Activated CD4-positive, alpha-beta T cell treated with anti-CD3 and anti-CD28 coated beads, Interleukin-2, amount 10 ng/mL, durations not matched to agents 24 days and 14 days (primary cell): ENCODE measurements around the gene FARS2. TPM values are rescaled to one million over a fixed set of nuclear protein-coding genes. Genes with fewer than 3 reads are reported as not detected.
"Not testable (repeated sequence)": the region's sequence is repeated elsewhere in the genome, so short reads cannot be mapped to it uniquely, and the experiment has no call there.

Experiments used
- DNase-seq: peaks from one replicate; pipeline ENCODE4 v3.0.0; 2022
- H3K27ac Mint-ChIP-seq: one replicate; pipeline ENCODE4 v1.8.0; 2022; ENCODE audit warnings: mild to moderate bottlenecking, mixed read lengths
- H3K27me3 Mint-ChIP-seq: one replicate; pipeline ENCODE4 v1.8.0; 2022; ENCODE audit warnings: mixed read lengths
- H3K36me3 Mint-ChIP-seq: one replicate; pipeline ENCODE4 v1.8.0; 2022; ENCODE audit warnings: low read depth, mild to moderate bottlenecking, mixed read lengths
- H3K4me1 Mint-ChIP-seq: one replicate; pipeline ENCODE4 v1.8.0; 2021; ENCODE audit warnings: mixed read lengths
- H3K4me3 Mint-ChIP-seq: one replicate; pipeline ENCODE4 v1.8.0; 2022; ENCODE audit warnings: mild to moderate bottlenecking, moderate library complexity, mixed read lengths
- H3K9me3 Mint-ChIP-seq: one replicate; pipeline ENCODE4 v1.8.0; 2021; ENCODE audit warnings: mixed read lengths
- intact Hi-C: fragments of 100-400 bp; cut with micrococcal nuclease; formaldehyde crosslinking; loops from one replicate; pipeline ENCODE4 v1.15.1; 2023
- total RNA-seq: library from RNA; stranded (reverse); gene quantifications from 2 replicates; pipeline ENCODE4 v1.2.3, GENCODE V29; 2022

The FARS2 gene
- total RNA-seq, 1 donor from 2014 or later: 24.7 TPM

DNA sequence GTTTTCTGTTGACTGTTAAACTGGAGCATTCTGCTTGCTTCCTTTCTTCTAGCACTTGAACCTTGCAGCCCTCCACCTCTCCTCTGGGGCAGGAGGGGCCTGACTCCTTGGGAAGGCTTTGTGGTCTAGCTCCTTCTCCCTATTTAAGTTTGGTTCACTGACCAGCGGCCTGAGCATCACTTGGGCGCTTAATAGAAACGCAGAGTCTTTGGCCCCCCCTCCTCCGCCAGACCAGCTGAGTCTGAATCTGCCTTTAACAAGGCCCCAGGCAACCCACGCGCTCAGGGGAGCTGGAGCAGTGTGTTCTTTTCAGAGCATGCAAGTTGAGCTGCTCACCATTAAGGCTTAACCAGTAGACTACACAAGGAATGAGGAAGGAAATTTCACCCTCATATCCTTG is 519.7 kb downstream of the FARS2 start:
- Mint-ChIP-seq H3K27me3 (no peaks in the 10 kb centered on the region), H3K4me1 (no peaks in the 10 kb centered on the region), H3K9me3 (no peaks in the 10 kb centered on the region), H3K27ac (no peak overlapping the region), H3K36me3 (no peaks in the 10 kb centered on the region), H3K4me3 (no peak overlapping the region)
- DNase-seq: no peak
- intact Hi-C loops: no loop called here

DNA sequence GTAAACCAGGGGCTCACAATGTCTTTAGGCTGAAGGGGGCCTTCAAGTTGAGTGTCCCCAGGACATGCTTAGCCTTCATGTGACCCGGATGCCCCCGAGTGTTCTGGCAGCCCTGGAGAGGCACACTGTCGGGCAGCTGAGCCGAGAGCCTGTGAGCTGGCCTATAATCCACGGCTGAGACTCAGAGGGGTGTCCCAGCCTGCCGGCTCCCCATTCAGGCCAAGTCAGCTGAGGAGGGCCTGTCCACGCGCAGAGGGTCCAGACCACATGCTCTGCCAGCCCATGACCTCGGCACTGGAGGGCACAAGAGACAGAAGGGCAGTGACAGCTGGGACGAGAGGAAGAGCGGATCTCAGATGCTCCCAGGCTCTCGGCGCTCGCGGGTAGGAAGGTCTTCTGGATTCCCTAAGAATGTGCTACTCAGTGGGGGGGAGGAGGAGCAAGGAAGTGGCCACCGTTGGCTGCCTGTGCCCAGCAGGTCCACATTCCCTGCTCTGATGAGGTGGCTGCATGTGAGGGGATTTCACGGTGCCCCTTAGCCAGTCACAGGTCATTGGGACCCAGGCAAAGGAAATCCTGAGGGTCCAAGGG is 520.7 kb downstream of the FARS2 start:
- no peak overlapping the region for H3K27ac Mint-ChIP-seq
- H3K4me1 Mint-ChIP-seq: no peaks in the 10 kb centered on the region
- no peaks in the 10 kb centered on the region for H3K27me3 Mint-ChIP-seq
- no peaks in the 10 kb centered on the region for H3K36me3 Mint-ChIP-seq
- intact Hi-C loops: no loop called here
- no peaks in the 10 kb centered on the region for H3K9me3 Mint-ChIP-seq
- DNase-seq: no peak
- H3K4me3 Mint-ChIP-seq: no peak overlapping the region

DNA sequence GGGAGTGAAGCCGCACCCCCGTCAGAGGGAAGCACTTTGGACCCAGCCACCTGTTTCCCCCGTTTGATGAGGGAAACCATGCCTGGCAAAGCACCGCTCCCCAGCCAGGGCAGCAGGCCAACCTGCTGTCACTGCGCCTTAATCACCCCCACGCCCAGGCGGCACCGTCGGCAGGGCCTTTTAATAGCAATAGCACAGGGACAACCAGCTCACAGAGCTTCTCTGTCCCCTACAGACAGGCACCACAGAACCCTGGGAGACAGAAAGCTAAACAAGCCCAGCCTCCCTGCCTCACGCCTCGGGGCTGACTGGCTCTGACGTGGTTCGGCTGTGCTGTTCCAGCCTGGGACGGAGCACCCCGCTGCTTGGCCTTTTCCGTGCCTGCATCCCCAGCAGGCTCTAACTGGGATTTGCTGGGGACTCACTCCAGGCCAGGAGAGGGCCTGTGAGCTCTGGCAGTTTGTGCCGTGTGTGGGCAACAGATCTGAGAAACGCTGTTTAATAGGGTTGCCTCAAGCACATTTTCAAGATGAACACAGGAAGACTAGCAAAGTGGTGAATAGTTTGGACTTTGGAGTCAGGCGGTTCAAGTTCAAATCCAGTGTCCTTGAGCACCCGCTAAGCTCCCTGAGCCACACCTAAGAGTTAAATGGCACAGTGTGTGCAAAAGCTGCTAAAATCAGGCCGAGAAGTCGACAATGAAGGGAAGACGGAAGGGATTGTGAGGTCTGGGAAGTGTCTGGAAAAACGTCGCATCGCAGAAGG is 521.7 kb downstream of the FARS2 start:
- intact Hi-C loops: no loop called here
- H3K4me3 Mint-ChIP-seq: no peak overlapping the region
- no peaks in the 10 kb centered on the region for H3K27me3 Mint-ChIP-seq
- no peaks in the 10 kb centered on the region for H3K36me3 Mint-ChIP-seq
- H3K4me1 Mint-ChIP-seq: no peaks in the 10 kb centered on the region
- no peak for DNase-seq
- H3K27ac Mint-ChIP-seq: no peak overlapping the region
- no peaks in the 10 kb centered on the region for H3K9me3 Mint-ChIP-seq

DNA sequence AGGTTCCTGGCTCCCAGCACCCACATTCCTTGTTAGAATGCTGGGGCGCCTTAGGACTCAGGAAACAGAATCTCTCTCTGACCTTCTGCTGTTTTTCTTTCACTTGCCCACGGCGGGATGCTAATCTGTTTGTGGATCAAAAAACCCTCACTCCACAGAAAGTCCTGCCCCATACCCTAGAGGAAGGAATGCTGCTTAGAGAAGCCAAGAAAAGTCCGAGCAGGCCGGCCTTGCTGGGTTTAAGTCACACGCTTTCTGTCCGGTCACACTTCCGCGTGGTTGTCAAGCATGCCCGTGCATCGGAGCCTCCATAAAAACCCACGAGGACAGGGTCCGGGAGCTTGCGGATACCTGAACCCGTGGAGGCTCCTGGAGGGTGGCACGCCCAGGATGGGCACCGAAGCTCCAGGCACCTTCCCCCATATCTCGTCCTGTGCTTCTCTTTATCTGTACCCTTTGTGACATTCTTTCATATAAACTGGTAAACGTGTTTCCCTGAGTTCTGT is 522.3 kb downstream of the FARS2 start:
- H3K27ac Mint-ChIP-seq: no peak overlapping the region
- DNase-seq: no peak
- H3K4me3 Mint-ChIP-seq: no peak overlapping the region
- H3K36me3 Mint-ChIP-seq: no peaks in the 10 kb centered on the region
- H3K27me3 Mint-ChIP-seq: no peaks in the 10 kb centered on the region
- intact Hi-C loops: no loop called here
- no peaks in the 10 kb centered on the region for H3K9me3 Mint-ChIP-seq
- no peaks in the 10 kb centered on the region for H3K4me1 Mint-ChIP-seq

DNA sequence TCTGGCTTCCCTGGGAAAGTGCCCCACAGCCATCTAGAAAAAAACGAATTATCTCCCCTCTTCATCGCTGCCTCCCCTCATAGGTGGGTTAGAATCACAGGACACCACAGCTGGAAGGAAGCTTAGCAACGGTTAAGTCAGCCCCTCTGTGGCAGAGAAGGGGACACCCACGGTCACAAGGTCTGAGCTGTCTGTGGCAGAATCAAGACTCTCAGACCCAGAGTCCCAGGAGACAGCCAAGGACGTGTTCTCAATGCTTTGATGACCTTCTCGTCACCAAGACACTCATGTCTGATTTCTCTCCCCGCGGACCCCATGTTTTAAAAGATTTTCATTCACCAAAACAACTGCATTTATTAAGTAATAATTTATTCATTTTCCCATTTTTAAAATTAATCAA is 523.9 kb downstream of the FARS2 start:
- Mint-ChIP-seq H3K36me3 (no peaks in the 10 kb centered on the region), H3K27me3 (no peaks in the 10 kb centered on the region), H3K9me3 (no peaks in the 10 kb centered on the region), H3K4me1 (no peaks in the 10 kb centered on the region), H3K27ac (no peak overlapping the region), H3K4me3 (no peak overlapping the region)
- DNase-seq: no peak
- intact Hi-C loops: no loop called here

DNA sequence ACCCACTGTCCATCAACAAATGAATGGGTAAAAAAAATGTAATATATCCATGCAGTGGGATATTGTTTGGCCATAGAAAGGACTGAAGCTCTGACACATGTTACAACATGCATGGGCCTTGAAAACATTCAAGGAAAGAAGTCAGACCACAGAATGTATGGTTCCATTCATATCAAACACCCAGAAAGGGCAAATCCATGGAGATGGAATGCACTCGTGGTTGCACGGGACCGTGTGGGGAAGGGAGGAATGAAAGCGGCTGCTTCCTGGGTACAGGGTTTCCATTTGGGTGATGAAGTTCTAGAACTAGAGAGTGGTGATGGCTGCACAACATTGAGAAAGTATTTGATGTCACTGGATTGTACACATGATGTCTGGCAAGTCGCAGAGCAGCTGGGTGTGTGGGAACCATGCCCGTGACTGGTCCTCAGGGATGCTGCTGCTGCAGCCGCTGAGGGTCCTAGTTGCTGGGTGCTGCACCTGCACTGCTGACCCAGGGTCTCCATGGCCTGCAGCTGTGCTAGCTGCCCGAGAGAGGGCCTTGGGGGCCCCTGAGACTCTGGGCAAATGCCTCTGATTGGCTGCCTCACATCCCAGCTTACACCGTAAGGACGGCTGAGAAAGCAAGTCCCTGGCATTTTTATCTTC is 525.1 kb downstream of the FARS2 start:
- H3K27me3 Mint-ChIP-seq: no peaks in the 10 kb centered on the region
- H3K4me1 Mint-ChIP-seq: no peaks in the 10 kb centered on the region
- intact Hi-C loops: no loop called here
- H3K27ac Mint-ChIP-seq: no peak overlapping the region
- no peaks in the 10 kb centered on the region for H3K9me3 Mint-ChIP-seq
- DNase-seq: no peak
- no peak overlapping the region for H3K4me3 Mint-ChIP-seq
- no peaks in the 10 kb centered on the region for H3K36me3 Mint-ChIP-seq

DNA sequence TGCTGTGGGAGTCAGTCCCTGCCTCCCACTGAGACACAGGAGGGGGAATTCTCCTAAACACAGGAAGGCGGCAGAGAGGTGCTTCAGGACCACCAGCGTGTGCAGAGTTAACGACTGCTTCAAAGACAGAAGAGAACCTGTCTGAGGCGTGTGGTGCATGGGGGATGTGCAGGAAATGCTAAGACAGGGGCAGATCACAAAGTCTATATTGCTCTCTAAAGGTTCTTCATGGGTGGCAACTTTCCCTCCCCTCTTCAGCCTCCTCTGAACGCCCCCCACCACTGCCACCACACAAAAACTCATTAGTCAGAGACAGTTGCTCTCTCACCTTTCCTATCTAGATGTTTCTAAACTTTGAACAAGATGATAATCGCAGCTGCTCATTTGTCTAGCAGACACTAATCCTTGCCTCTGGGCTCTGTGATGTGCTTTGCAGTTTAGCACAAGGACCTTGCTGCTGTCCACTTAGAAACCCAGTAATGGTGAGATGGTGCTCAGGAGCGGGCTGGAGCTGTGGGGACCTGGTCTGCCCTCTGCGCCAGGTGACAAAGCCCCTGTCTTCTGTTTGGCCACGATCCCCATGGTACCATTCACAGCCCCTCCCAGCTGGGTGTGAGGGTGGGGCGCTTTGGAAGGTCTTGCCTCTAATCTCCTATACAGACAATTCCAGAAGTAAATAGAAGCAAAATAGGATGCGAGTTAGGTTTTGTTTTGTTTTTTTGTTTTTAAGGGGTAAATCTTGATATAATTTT is 525.8 kb downstream of the FARS2 start:
- Mint-ChIP-seq H3K9me3 (peaks cover under 1% of the 10 kb centered on the region), H3K4me3 (no peak overlapping the region), H3K27ac (no peak overlapping the region), H3K27me3 (no peaks in the 10 kb centered on the region), H3K36me3 (no peaks in the 10 kb centered on the region), H3K4me1 (no peaks in the 10 kb centered on the region)
- intact Hi-C loops: no loop called here
- no peak for DNase-seq

DNA sequence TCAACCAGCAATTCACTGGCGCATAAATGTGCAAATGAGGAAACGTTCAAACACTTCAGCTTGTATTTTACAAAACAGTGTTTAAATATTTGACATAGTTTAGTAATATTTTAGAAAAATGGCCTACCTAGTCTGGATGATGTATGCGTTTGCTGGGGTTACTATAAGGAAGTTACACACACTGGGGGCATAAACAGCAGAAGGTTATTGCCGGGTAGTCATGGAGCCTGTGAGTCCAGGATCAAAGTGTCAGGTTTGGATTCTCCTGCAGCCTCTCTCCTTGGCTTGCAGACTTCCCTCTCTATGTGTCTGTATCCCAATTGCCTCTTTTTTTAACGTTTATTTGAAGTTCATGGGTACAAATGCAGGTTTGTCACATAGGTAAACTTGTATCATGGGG is 528.1 kb downstream of the FARS2 start:
- H3K4me3 Mint-ChIP-seq, intact Hi-C loops, DNase-seq, H3K27me3 Mint-ChIP-seq, H3K27ac Mint-ChIP-seq, H3K4me1 Mint-ChIP-seq, H3K36me3 Mint-ChIP-seq: not testable (repeated sequence)
- H3K9me3 Mint-ChIP-seq: peaks cover 12% of the 10 kb centered on the region

DNA sequence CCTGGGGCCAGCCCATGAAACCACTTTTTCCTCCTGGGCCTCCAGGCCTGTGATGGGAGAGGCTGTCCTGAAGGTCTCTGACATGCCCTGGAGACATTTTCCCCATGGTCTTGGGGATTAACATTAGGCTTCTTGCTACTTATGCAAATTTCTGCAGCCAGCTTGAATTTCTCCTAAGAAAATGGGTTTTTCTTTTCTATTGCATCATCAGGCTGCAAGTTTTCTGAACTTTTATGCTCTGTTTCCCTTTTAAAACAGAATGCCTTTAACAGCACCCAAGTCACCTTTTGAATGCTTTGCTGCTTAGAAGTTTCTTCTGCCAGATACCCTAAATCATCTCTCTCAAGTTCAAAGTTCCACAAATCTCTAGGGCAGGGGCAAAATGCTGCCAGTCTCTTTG is 535.2 kb downstream of the FARS2 start:
- H3K36me3 Mint-ChIP-seq, H3K4me1 Mint-ChIP-seq, H3K27me3 Mint-ChIP-seq, DNase-seq, H3K27ac Mint-ChIP-seq, intact Hi-C loops, H3K4me3 Mint-ChIP-seq: not testable (repeated sequence)
- H3K9me3 Mint-ChIP-seq: peaks cover 30% of the 10 kb centered on the region

DNA sequence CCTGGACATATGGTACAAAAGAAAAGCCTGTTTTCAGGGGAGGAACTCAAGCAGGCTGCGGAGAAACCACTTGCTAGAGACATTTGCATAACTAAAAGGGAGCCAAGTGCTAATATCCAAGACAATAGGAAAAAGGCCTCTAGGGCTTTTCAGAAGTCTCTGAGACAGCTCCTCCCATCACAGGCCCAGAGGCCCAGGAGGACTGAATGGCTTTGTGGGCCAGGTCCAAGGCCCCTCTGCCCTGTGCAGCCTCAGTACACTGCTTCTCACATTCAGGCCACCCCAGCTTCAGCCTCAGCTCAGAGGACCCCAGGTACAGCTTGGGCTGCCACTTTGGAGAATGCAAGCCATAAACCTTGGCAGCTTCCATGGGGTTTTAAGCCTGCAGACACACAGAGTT is 545.1 kb downstream of the FARS2 start:
- intact Hi-C loops, H3K36me3 Mint-ChIP-seq, H3K4me1 Mint-ChIP-seq, H3K27ac Mint-ChIP-seq, DNase-seq, H3K4me3 Mint-ChIP-seq, H3K27me3 Mint-ChIP-seq: not testable (repeated sequence)
- H3K9me3 Mint-ChIP-seq: peaks cover 16% of the 10 kb centered on the region

DNA sequence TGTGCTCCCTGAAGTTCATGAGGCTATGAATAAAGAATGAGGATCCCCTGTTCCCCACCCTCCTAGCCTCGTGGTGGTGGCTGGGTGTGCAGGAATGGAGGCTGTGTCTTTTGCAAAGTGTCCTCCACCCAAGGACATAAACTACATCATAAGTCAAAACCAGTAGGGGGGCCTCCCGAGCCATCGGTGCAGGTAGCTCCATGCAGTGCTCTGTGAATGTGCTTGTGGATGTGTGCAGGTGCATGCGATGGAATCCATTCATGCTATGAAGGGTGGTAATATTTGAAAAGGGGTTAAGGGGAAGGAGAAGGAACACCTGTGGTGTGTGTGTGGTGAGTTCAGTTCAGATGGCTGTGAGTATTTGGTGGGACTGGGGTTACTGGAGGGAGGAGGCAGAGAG is 548.1 kb downstream of the FARS2 start:
- Mint-ChIP-seq H3K4me3 (no peak overlapping the region), H3K27ac (no peak overlapping the region), H3K27me3 (peaks cover 2% of the 10 kb centered on the region), H3K9me3 (peaks cover 21% of the 10 kb centered on the region), H3K36me3 (peaks cover 3% of the 10 kb centered on the region), H3K4me1 (peaks cover 13% of the 10 kb centered on the region)
- peak; percentile 64 for DNase-seq
- intact Hi-C loops: no loop called here

DNA sequence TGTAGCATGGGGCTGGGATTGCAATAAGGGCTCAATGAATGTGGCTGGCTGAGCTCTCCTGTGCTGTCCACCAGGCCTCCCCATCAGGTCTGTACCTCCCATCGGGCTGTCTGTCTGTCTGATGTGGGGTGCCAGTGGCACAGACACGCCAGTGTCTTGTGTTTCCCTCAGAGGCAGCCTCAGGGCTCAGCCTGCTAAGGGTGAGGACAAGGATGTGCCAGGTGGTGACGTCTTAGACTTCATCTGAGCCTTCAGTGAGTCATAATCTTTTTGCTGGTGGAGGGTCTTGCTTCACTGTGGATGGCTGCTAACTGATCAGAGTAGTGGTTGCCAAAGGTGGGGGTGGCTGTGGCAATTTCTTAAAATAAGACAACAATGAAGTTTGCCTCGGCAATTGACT is 550.7 kb downstream of the FARS2 start:
- Mint-ChIP-seq H3K9me3 (peaks cover 11% of the 10 kb centered on the region), H3K4me3 (no peak overlapping the region), H3K36me3 (no peaks in the 10 kb centered on the region), H3K4me1 (peaks cover 13% of the 10 kb centered on the region), H3K27me3 (peaks cover 2% of the 10 kb centered on the region), H3K27ac (no peak overlapping the region)
- DNase-seq: no peak
- intact Hi-C loops: loop anchor here (10.0 kb wide), 1 partner anchor 337 kb away; no protein-coding TSS in a partner anchor

DNA sequence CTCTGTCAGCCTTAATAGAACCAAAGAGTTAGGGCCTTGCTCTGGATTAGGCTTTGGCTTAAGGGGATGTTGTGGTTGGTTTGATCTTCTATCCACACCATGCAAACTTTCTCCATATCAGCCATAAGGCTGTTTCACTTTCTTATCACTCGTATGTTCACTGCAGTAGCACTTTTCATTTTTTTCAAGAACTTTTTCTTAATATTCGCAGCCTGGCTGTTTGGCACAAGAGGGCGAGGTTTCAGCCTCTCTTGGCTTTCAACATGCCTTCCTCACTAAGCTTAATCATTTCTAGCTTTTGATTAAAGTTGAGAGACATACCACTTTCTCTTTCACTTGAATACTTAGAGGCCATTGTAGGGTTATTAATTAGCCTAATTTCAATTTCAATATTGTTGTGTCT is 552.3 kb downstream of the FARS2 start:
- Mint-ChIP-seq H3K4me1 (peaks cover 13% of the 10 kb centered on the region), H3K27me3 (peaks cover 5% of the 10 kb centered on the region), H3K27ac (peak overlapping the region; percentile 11)

More for the DNA sequence above, 552.3 kb downstream of the FARS2 start:
- intact Hi-C loops: loop anchor here (10.0 kb wide), 1 partner anchor 339 kb away; no protein-coding TSS in a partner anchor
- Mint-ChIP-seq H3K36me3 (no peaks in the 10 kb centered on the region), H3K9me3 (peaks cover 5% of the 10 kb centered on the region), H3K4me3 (peak overlapping the region; percentile 12)
- peak; percentile 64 for DNase-seq
